ENCODE data around the gene CCDC112.

DNA sequence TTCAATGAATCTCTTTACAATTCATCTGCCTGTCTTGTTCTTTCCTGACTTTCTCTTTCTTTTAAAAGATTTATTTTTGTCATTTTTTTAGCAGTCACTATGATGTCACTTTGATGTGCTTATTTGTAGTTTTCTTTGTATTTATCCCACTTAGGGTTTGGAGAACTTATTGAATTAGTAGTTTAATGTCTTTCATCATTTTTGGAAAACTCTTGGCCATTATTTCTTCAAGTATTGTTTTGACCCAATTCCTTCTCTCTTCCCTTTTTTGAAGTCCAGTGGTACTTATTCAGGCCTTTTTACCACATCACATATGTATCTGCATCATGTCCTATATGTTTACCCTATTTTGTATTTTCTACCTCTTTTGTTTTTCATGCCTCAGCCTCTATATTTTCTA lies 48.9 kb upstream of the CCDC112 start:
- TF ChIP-seq, protein P1, sequence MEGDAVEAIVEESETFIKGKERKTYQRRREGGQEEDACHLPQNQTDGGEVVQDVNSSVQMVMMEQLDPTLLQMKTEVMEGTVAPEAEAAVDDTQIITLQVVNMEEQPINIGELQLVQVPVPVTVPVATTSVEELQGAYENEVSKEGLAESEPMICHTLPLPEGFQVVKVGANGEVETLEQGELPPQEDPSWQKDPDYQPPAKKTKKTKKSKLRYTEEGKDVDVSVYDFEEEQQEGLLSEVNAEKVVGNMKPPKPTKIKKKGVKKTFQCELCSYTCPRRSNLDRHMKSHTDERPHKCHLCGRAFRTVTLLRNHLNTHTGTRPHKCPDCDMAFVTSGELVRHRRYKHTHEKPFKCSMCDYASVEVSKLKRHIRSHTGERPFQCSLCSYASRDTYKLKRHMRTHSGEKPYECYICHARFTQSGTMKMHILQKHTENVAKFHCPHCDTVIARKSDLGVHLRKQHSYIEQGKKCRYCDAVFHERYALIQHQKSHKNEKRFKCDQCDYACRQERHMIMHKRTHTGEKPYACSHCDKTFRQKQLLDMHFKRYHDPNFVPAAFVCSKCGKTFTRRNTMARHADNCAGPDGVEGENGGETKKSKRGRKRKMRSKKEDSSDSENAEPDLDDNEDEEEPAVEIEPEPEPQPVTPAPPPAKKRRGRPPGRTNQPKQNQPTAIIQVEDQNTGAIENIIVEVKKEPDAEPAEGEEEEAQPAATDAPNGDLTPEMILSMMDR (IDR thresholded peaks at IDR 0.05), result no peak
- TF ChIP-seq POLR2A (IDR thresholded peaks at IDR 0.05), result no peak
- TF ChIP-seq EP300 (IDR thresholded peaks at IDR 0.05), result no peak

Data from ovary (tissue), 3 donors.